T-helper 22 cell (primary cell): ENCODE measurements around the gene ZFHX3.

ENCODE experiments used
- DNase-seq: peaks from one replicate; pipeline ENCODE4 v3.0.0-alpha.2; 2020; ENCODE audit warnings: low read depth

The ZFHX3 gene

DNA sequence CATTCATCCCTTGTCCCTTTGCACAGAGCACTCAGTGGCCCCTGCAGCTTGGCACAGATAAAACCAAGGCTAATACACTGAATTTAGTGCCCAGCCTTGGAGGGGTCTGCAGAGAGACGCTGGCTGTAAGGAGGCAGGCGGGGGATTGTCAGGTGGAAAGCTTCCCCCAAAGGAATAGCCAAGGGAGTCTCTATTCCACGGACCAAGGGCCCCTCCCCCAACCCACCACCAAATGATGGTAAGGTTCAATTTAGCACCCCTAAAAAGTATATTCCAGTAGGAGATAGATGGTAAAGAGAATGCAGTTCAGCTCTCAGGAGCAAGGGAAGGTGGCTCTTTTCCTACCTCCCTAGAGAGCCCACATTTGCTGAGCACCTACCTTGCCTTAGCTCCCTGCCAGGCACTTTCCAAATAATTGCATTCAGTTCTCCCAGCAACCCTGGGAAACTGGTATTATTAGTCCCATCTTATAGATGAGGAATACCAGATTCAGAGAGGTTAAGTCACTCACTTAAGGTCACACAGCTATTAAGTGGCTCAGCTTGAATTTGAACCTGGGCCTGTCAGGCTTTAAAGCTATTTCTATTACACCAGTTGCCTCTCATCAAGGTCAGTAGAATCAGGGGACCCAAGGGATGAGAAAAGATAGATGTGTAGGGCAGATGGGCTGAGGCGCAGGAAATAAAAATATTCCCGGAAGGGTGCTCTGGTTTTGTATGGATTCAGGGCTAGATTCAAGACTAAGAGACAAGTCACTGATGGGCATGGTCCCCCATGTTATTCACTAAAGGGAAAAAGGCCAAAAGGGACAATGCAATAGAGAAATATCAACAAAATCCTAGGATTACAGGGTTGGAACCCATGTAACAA is 20.0 kb upstream of the ZFHX3 start:
- DNase-seq: no peak

DNA sequence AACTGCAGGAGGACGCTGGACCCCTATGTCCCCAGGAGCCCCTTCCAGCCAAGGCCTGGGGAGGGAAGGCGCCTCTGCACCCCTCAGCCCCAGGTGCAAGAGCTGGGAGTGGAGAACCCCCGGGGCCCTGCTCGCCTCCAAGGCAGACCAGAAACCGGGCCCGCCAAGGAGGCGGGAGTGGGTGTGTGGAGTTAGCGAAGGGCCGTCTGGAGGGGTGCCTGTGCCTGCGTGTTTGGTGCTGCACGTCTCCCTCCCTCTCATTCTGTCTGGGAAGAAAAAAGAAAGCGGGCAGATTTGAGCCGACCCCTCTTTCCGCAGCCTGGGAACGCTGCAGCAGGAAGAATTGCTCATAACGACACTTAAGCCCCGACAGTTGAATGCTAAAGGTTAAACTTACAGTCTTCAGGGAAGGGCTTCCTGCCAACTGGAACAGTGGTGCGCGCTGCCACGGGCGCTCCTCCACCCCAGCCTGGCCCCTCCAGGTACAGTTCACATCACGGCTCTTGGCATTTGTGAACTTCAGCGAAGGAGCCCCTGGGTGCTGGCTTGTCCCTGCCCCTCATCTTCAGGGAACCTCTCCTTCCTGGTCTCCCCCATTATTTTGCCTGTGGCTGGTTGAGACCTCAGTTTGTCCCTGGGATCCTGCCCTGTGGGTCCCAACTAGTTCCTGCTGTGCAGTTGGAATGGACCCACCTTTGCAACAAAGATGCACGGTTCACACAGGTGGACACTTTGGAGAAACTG is 19.2 kb upstream of the ZFHX3 start:
- DNase-seq: no peak

DNA sequence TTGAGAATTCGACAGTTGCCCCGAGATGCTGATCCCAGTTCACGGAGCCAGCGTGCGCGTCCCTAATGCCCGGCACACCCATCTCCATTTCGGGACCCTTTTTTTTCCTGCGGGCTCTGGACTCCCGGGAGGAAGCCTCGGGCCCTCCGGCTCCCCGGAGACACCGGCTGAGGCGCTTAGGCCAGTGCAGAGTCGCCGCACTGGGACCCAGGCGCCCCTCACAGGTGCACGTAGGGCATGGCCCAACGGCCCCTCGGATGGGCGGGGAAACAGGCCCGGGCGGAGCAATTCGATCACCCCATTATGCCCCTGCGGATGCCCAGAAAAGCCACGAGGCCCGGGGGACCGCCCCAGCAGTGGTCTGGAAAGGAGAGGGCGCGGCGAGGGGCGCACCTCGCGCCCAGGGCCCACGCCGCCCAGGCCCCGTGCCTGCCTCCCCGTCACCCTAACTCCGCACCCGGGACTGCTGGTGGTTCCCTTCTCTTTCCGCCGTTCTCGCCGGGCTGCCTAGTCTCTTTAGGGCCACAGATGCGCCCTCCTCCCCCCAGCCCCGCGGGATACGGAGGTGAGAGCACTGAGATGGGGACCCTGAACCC is 18.5 kb upstream of the ZFHX3 start:
- DNase-seq: no peak

DNA sequence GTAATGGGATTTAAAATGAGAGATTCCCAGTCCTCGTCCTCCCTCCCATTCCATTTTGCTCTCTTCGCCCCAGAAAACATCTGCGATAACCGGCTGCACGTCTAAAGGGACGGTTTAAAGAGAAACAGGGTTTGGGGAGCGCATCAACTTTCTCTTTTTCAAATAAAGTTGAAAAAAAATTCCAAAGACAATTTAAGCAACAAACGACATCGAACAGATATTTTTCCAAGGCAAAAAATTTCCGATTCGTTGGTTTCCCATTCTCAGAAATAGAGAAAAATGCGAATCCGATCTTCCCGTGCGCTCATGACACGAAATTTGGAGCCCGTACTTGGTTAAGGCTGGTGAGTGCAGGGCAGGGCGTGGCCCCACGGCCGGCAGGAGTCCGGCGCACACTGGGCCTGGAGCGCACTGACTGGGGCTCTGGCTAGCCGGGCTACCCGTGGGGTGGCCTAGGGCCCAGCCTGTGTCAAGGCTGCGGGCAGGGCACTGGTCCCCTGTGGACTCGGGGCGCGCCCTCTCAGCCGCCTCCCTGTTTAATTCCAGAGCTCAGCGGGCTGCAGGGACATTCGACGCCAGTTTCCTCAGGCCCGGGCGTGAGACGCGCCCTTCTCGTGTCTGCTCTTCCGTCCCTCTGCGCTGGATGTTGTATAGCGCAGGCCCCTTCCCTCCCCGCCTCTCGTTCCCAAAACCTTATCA is 17.9 kb upstream of the ZFHX3 start:
- no peak for DNase-seq

DNA sequence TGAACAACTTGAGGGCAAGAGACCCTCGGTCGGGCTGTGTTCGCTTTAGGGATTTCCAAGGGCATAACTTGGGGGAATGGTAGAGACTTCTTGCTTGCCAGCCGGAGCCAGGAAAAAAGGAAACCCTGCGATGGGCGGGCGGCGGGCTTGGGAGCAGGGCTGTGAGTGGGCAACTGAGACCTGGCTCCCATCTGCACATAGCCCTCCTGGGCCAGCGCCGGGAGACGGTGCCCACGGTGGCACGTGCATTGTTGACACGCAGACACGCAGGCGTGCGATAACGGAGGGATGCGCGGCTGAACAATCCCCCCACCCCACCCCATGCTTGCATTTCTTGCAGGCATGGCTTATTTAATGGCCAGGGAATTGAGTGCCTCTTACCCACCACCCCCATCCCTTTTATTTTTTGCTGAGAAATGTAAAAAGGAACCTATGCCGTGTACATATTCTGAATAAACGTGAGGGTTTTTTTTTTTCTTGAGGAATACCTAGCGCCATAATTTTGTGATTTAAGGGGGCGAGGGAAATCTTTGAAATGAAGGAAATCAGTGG is 17.1 kb upstream of the ZFHX3 start:
- no peak for DNase-seq

DNA sequence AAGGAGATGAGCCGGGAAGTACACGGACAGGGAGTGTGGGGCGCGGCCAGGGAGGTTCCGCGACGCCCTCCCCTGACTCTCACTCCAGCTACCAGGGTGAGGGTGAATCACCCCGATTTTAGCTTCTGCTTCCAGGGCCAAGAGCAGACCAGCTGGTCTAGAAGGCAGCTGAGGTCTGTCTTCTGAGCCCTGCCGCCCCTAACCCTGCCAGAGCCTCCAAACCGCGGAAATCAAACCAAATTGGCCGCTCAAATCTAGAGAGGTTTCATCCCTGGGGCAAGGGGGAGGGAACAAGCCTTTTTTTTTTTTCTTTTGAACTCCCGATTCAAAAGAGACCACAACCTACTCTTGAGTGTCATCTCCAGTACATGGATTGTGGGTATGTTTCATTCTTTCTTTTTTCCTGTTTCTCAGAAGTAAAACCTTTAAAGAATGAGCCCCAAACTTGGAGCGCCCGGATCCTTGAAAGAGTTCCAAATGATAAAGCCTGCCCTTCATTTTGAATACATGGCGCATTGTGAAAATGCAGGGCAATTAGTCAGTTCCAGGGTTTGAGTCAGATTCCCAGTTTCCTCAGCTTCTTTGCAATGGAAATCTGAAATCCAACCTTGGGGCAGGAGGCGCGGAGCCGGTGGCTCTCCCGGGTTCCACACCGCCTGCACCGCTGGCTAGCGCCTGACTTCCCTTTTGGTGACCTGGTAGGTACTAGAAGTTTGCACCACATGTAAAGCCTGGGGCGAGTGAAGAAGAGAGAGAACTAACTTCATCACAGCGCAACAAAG is 16.5 kb upstream of the ZFHX3 start:
- DNase-seq: no peak

DNA sequence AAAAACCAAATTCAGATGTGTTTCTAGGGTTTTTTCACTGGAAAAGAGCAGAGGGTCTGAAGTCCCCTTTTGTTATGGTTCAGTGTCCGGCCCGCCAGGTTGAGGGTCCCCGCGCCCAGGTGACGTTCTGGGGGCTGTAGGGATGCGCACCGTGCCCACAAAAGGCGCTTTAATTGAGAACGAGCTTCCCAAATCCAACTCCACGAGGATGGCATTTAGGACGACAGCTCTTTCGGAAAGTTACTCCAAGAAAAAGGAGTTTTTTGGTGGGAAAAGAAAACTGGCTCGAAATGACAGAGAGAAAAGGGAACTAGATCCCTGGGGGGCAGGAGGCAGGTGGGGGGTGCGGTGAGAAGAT is 15.9 kb upstream of the ZFHX3 start:
- no peak for DNase-seq

DNA sequence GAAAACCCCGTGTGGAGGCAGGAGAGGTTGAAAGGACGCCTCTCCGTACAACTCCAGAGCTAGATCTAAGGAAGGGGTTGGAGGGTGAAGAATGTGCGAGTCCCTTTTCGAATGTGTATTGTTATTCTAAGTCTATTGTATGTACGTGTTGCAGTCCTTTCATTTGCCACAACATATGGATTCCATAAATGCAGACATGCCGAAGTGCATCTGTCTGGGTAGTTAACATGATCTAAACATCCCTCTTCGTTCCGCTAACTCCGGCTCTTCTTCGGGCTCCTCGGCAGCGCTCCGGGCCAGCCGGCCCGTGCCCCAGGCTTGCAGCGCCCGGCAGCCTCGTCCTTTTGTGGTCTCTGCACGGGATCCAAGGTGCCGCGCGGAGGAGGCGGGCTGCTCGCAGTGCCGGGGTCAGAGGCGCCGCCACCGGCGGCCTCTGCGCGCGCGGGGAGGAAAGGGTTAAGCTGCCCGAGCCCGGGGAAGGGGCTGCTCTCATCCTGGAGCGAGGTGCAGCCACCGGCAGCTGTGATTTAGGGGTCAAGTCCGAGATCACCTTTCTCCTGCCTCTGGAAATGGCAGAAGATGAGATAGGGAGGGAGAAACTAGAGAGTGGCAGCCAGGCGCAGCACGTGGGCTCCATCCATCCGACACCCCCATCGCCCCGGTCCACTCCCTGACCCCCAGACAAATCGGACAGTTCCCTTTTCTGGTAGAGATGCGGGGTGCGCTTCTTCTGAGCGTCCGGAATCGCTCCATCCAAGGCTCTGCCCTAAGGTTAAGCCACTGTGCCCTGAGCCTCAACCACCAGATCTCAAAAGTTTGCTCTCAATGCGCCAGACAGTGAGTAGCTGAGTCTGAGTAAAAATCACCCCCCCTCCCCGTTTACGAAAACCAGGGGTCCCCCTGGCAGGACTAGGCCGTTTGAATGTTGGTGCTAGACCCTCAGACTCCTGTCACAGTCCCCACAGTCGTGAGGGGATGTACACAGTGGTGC is 15.1 kb upstream of the ZFHX3 start:
- no peak for DNase-seq

DNA sequence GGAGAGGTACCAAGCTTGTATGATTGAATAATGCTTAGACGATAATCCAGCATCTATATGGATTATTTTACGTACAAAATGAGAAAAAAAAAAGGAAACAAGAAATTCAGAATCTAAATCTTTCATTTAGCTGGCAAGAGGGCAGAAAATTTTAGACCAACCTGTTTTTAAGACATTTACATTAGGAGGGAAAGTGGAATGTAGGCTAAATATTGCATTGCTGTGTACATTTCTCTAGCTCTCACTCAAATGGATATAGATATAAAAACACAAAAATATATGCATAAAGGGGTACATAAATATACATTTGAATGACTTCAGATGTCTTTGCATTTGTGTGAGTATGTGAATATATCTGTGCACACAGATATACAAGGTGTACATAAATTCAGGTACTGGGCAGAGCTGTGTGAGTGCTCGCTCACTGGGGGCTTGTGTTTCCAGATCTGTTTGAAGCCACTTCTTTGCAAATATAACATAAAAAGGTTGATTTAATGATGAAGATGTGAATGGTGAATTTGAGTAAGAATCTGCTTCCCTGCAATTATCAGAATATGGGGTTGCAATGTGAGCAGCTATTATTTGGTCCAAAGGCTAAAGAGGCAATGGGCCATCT is 14.2 kb upstream of the ZFHX3 start:
- DNase-seq: no peak

DNA sequence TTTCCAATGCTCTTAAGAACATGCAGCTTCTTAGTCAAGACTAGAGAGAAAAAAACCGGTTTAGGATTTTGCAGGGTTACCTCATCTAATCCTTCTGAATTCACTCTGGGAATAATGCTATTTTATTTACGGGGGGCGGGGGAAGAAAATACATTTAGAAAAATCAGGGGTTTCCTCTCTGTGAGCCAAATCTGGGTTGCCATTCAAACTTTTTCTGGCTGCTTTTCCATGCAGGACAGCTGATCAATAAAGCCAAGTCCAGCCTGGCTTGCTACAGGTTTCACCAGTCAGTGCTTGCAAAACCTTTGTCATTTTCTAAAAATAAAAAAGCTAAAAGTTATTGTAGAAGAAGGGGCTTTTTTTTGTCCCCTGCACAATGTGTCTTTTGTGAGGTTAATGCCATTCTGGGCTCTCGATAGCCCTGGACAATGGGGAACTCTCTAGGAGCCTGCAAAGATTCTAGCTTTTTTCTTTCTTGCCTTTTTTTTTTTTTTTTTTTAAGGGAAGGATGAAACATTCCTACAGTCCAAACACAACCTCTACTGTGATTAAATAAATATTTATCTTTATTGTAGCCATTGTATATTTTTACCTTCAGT is 13.1 kb upstream of the ZFHX3 start:
- no peak for DNase-seq

DNA sequence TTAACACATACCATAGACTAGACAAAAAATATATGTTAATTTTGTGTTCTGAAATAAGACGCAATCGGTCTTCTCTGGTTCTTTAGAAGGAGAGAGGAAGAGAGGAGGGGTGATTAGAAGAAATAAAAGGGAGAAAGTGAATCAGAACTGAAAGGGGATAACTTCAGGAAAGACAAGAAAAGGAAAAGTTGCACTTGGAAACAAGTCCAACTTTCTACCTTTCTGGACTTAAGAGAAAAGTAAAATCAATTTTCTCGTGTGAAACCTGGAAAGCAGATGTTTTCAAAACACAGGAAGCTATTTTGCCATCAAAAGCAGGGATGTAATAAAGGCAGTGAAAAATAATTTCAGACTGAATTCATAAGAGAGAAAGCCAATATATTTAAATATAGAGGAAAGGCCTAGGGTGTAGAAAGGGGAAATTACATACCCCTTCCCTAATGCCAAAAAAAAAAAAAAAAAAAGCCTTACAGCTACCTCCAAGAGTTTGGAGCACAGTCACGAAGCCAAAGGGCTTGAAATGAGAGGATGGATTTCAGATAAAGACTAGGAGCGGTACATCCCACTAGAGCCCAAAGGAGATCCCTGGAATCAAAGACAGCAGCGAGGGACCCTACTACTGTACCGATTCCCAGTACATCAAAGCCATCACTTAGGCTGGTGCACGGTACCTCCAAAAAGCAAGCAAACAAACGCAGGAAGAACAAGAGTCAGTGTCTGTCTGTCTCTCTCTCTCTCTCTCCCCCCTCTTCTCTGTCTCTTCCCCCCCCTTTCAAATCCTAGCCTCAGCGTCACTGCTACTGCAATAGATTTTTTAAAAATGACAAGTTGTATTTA is 12.1 kb upstream of the ZFHX3 start:
- no peak for DNase-seq

DNA sequence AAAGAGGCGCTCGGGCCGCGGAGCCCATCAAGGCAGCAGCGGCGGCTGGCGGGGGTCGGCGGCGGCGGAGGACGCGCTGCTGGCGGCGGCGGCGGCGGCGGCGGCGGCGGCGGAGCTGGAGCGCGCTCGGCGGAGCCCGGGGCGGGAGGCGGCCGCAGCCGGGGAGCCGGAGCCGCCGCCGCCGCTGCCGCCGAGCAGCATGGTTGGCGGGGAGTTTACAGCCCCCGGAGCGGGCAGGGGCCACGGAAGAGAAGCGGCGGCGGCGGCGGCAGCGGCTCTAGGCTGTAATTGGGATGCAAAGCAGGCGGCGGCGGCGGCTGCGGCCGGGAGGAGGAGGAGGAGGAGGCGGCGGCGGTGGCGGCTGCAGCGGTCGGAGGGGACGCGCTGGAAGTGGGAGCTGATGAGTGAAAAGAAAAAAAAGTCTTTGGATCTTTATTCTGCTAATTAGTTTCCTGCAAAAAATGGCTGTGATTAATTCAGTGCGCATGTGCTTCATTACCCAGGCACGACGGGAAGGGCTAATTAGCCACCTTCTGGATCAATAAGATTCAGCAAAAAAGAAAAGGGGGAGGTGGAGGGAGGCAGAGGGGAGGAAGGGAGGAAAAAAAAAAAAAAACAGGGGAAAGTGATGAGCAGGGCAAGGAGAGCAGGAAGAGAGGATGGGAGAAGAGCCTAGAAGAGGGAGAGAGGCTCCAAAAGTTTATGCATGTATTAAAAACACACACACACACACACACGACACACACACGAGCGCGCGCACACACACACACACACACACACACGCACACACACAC is 10.9 kb upstream of the ZFHX3 start:
- DNase-seq: no peak

DNA sequence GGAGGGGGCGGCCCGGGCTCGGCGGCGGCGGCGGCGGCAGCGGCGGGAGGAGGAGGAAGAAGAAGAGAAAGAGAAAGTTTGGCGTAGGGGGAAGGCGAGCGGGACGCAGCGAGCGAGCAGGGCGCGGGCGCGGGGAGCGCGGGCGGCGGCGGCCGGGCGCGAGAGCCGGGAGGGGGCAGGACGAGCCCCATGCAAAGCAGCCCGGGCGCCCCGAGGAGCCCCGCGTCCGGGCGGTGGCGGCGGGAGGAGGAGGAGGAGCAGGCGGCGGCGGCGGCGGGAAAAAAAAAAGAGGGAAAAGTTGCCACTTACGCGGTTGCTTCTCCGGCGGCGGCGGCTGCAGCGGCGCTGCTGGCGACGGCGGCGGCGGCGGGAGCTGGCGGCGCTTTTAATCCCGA is 10.3 kb upstream of the ZFHX3 start:
- no peak for DNase-seq

DNA sequence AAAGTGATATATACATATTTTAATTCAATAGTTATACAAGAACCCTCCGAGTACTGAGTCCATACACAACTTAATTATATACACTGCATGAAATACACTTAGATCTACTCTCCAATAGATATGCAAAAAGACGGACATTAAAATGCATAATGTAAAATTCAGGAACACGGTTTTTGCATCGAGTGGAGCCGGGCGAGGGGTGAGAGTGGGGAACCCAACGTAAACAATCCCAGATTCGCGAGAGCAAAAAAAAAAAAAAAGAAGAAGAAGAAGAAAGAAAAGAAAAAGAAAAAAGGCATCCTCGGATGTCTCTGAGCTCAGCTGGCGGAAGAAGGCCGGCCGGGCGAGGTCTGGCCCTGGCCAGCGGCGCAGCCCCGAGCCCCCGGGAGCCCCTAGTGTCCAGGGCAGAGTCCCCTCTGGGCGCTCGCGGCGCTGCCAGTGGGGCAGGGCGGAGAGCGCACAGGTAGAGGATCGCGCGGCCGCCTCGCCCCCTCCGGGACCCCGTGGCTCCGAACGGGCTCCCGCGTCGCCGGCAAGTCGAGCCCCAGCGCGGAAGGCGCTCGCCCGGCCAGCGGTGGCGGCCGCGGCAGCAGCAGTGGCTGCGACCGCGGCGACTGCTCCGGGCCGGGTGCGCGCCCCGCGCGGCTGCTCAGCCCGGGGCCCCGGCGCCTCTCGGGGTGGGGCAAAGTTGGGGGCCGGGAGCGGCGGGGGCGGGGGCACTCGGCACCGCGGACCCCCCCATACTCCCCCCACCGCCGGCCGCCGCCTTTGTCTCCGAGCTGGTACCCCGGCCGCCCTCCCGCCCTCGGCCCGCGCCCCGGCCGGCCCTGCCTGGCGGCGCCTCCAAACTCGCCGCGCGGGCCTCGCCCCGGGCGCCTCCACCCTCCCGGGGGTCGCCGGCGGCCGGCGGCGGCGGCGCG is 9.6 kb upstream of the ZFHX3 start:
- DNase-seq: no peak

DNA sequence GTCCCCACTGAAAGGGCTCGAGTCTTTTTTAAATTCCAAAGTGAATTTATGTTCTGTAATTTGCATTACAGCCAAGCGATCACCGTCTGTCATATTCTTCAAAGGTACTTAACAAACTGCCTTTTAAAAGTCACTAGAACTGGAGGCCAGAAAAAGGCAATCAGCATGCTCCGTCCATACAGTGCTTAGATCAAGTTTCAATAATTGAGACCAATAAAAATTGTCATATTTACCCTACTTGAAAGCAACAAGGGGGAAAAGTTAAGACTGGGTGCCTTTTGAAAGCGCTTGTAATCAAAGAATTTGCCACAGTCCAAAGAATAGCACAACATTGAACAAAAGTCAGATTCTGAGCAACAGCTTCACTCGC is 9.0 kb upstream of the ZFHX3 start:
- no peak for DNase-seq

DNA sequence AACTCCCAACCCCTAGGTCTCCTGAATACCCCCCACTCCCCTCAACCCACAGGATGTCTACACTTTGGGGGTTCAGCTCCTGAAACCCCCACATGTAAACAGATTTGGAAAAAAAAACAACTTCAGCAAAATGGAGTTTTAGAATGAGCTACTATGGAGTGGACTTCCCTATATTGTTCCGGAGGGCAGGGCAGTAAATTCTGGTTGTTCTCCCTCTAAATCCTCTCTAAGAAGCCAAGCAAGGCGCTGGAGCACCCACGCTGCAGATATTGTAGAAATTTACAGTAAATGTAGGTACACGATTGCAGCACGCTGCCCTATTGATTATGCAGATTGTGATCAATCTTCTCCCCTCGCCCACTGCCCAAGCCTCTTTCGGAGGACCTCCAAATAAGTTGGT is 8.5 kb upstream of the ZFHX3 start:
- DNase-seq: no peak
